Measurements from ENCODE around the gene B3GALT6.

B3GALT6 gene

DNA sequence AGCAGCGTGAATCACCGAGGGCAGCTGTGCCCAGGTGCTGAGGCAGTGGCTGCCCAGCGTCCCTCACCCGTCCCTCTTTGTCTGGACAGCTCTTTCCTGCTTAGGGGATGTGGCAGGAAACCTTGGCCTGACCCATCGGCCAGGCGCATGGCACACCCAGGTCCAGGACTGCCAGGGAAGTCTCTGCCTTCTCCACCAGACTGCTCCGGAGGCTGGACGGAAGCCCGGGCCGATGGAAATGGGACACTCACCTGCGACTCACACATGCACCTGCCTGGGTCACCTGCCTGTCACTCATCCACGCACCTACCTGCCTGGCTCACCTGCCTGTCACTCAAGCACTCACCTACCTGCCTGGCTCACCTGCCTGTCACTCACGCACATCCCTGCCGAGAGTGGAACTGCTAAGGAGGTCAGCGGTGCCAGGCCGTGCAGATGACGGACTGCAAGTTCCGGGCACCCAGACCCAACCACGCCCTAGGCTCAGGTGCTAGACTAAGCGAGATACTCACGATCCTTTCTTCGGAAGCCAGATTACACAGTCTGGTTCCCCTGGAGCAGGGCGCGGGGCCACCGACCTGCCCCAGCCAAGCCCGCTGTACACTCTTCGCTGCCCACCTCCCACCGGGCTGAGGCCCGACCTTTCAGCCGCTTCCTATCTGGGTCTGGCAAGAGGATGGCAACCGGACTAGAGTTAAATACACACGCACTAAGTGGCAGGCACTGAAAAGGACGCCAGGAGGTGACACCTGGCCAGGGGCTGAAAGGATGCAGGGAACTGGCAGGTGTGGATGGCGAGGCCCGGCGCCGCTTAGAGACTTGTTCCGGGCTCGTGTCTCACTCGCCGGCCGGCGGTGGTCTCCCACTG lies 40.5 kb downstream of the B3GALT6 start:
- FAIRE-seq (peak; percentile 73), DNase-seq (ENCODE audit: insufficient read length, low spot score) (no peak)
- TF ChIP-seq SPI1 (IDR thresholded peaks at IDR 0.05; ENCODE audit: low read depth, low read length): no peak
- no peak for TF ChIP-seq POU2F2 (IDR thresholded peaks at IDR 0.05; ENCODE audit: low read depth, low read length)
- TF ChIP-seq TAF1 (IDR thresholded peaks at IDR 0.05; ENCODE audit: low read depth, low read length): no peak
- peak; percentile 40; the same call in 1 of the 2 replicates for TF ChIP-seq POLR2A (IDR thresholded peaks at IDR 0.05; ENCODE audit: low read depth, low read length)
- no peak for TF ChIP-seq PAX5 (IDR thresholded peaks at IDR 0.05; ENCODE audit: insufficient read depth, low read length, severe bottlenecking)
- peak; percentile 40; the same call in 1 of the 2 replicates for TF ChIP-seq POLR2AphosphoS5 (IDR thresholded peaks at IDR 0.05; ENCODE audit: low read depth, low read length)

DNA sequence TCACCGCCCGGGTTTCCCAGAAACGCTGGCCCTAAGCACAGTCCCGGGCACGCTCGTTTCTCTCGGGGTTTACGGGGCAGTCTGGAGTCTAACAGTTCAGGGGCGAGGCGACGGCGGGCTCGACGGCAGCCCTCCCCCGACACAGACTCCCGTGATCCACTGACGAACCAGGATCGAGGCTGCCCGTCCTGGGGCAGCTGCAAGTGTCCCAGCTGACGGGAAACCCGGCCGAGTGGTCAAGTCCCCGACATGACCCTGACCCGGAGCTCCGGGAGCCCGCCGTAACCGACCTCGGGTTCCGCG lies 41.1 kb downstream of the B3GALT6 start:
- no peak for TF ChIP-seq POLR2A (IDR thresholded peaks at IDR 0.05; ENCODE audit: low read depth, low read length)
- TF ChIP-seq PAX5 (IDR thresholded peaks at IDR 0.05; ENCODE audit: insufficient read depth, low read length, severe bottlenecking): no peak
- no peak for TF ChIP-seq POU2F2 (IDR thresholded peaks at IDR 0.05; ENCODE audit: low read depth, low read length)
- TF ChIP-seq SPI1 (IDR thresholded peaks at IDR 0.05; ENCODE audit: low read depth, low read length): no peak
- no peak for TF ChIP-seq TAF1 (IDR thresholded peaks at IDR 0.05; ENCODE audit: low read depth, low read length)
- no peak for TF ChIP-seq POLR2AphosphoS5 (IDR thresholded peaks at IDR 0.05; ENCODE audit: low read depth, low read length)
- DNase-seq (ENCODE audit: insufficient read length, low spot score) (no peak), FAIRE-seq (no peak)

DNA sequence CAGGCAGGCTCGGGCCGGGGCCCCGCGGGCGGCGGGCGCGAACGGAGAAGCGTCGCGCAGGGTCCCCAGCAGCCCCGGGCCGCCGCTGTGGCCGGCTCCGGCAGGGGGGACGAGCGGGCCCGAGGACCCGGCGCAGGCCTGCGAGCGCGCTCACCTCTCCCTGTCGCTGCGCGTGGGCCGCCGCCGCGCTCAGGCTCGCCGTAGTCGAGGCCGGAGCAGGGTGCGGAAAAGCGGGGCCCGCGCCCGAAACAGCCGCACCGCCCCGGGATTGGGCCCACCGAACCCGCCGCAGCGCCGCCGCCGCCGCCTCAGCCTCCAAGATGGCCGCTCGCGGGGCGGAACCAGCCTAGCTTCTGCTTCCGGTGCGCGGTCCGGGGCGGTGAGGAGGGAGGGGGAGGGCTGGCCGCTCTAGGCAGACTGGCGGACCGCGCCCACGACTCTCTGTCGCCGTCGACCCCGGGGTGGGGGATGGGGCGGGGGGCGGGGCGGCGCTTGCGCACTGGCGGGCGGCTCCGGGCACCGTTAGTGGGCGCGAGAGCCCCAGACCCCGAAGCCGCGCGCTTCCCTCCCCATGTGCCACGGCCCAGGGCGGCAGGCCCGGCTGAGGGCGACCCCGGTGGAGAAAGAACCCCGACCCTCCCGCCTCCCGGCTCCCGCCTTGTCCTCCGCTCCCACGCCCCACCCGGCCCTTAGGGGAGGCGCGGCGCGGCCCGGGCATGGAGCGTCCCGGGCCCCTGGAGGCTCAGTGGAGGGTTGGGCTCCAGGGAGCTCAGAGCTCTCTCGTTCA lies 41.7 kb downstream of the B3GALT6 start, which contains the start of gene UBE2J2:
Gene UBE2J2, minus strand, starts transcription at position 343 of the 787 bp plus-strand sequence. CDS start 5,862 bp downstream, outside the sequence.
- no peak for TF ChIP-seq SPI1 (IDR thresholded peaks at IDR 0.05; ENCODE audit: low read depth, low read length)
- TF ChIP-seq PAX5 (IDR thresholded peaks at IDR 0.05; ENCODE audit: insufficient read depth, low read length, severe bottlenecking): peak; percentile 50
- TF ChIP-seq POLR2A (IDR thresholded peaks at IDR 0.05; ENCODE audit: low read depth, low read length): no peak
- 0 out of 2 replicates have a peak, but pooled peaks have one; percentile 29 for TF ChIP-seq POLR2AphosphoS5 (IDR thresholded peaks at IDR 0.05; ENCODE audit: low read depth, low read length)
- no peak for TF ChIP-seq POU2F2 (IDR thresholded peaks at IDR 0.05; ENCODE audit: low read depth, low read length)
- DNase-seq (ENCODE audit: insufficient read length, low spot score) (peak; percentile 99), FAIRE-seq (peak; percentile 97)

DNA sequence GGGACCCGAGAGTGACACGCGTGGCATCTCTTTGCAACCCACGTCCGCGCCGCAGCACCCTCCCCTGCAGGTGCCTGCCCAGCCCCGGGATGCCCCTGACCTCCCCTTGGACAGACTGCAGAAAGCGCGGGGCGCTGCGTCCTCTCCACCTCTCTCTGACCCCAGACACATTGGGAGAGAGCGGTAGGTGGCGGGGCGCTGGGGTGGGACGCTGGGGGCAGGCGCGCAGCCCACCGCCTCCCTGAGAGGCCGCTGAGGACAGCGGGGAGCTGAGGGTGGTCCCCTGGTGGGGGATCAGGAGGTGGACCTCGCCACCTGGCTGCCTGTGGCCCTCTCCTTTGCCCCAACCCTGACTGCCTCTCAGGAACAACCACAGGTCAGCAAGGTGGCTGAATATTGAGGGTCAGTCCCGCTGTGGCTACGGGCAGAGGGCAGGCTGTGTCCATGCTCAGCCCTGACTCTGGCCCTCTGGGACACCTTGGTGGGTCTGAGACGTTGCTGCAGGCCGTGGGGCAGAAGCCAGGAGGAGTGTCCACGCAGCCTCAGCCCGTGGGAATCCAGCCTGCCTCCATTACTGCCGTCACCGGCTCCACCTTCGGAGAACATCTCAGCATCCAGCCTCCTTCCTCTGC lies 42.4 kb downstream of the B3GALT6 start:
- FAIRE-seq (peak; percentile 83), DNase-seq (ENCODE audit: insufficient read length, low spot score) (no peak)
- TF ChIP-seq POU2F2 (IDR thresholded peaks at IDR 0.05; ENCODE audit: low read depth, low read length) (no peak), SPI1 (IDR thresholded peaks at IDR 0.05; ENCODE audit: low read depth, low read length) (no peak), POLR2A (IDR thresholded peaks at IDR 0.05; ENCODE audit: low read depth, low read length) (no peak), POLR2AphosphoS5 (IDR thresholded peaks at IDR 0.05; ENCODE audit: low read depth, low read length) (no peak), TAF1 (IDR thresholded peaks at IDR 0.05; ENCODE audit: low read depth, low read length) (no peak), PAX5 (IDR thresholded peaks at IDR 0.05; ENCODE audit: insufficient read depth, low read length, severe bottlenecking) (no peak)

DNA sequence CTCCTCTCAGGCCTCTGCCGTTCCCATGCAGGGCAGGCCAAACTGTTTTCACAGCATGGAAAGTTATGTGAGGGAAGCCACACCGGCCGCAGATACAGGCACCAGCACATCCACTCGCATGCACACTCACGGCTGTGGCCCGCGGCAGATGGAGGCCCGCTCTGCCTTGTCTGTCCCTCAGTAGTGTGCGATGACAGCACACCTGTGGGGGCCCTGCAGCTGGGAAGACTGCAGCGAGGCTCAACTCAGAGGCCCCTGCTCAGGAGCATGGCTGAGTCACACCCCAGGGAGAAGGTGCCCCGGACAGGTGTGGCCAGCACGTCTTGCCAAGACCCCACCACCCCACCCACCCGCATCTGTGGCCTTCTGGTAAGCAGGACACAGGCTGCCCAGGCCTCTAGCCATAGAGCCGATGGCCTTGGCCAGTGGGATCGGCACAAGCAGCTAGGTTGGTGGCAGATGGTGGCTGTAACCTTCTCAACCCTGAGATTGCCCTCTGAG lies 42.9 kb downstream of the B3GALT6 start:
- FAIRE-seq (no peak), DNase-seq (ENCODE audit: insufficient read length, low spot score) (no peak)
- TF ChIP-seq POLR2A (IDR thresholded peaks at IDR 0.05; ENCODE audit: low read depth, low read length): no peak
- TF ChIP-seq SPI1 (IDR thresholded peaks at IDR 0.05; ENCODE audit: low read depth, low read length): no peak
- no peak for TF ChIP-seq PAX5 (IDR thresholded peaks at IDR 0.05; ENCODE audit: insufficient read depth, low read length, severe bottlenecking)
- no peak for TF ChIP-seq POLR2AphosphoS5 (IDR thresholded peaks at IDR 0.05; ENCODE audit: low read depth, low read length)
- no peak for TF ChIP-seq TAF1 (IDR thresholded peaks at IDR 0.05; ENCODE audit: low read depth, low read length)
- TF ChIP-seq POU2F2 (IDR thresholded peaks at IDR 0.05; ENCODE audit: low read depth, low read length): no peak

DNA sequence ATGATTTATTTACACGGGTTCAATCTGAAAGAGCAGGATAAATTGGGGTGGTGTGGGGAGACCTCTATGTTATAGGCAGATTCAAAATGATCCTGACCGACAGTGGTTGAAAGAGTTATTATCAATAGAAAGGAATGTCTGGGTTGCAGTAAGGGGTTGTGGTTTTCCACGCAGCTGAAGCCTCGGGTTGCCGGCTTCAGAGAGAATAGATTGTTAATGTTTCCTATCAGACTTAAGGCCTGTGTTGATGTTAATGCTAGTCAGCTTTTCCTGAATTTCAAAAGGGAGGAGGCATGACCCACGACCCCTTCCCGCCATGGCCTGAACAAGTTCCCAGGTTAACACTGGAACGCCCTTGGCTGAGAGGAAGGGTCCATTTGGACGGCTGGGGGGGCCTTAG lies 43.8 kb downstream of the B3GALT6 start:
- DNase-seq (ENCODE audit: insufficient read length, low spot score) (no peak), FAIRE-seq (no peak)

DNA sequence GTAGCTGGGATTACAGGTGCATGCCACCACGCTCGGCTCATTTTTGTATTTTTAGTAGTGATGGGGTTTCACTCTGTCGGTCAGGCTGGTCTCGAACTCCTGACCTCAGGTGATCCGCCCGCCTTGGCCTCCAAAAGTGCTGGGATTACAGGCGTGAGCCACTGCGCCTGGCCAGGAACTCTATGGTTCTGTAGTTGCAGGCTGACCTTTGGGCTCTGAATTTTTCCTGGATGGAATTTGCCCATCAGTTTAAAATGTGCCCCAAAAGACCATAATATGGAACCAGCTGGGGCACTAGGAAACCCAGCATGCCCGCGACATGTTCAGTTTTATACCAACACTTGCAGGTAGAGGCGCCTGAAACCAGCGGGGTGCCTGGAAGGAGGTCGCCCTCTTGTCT lies 46.6 kb downstream of the B3GALT6 start:
- TF ChIP-seq POLR2AphosphoS5 (IDR thresholded peaks at IDR 0.05; ENCODE audit: low read depth, low read length) (no peak), PAX5 (IDR thresholded peaks at IDR 0.05; ENCODE audit: insufficient read depth, low read length, severe bottlenecking) (no peak), SPI1 (IDR thresholded peaks at IDR 0.05; ENCODE audit: low read depth, low read length) (no peak), POU2F2 (IDR thresholded peaks at IDR 0.05; ENCODE audit: low read depth, low read length) (no peak), POLR2A (IDR thresholded peaks at IDR 0.05; ENCODE audit: low read depth, low read length) (no peak), TAF1 (IDR thresholded peaks at IDR 0.05; ENCODE audit: low read depth, low read length) (no peak)
- DNase-seq (ENCODE audit: insufficient read length, low spot score) (no peak), FAIRE-seq (no peak)

More for the DNA sequence above, 43.8 kb downstream of the B3GALT6 start:
- TF ChIP-seq POU2F2 (IDR thresholded peaks at IDR 0.05; ENCODE audit: low read depth, low read length) (no peak), SPI1 (IDR thresholded peaks at IDR 0.05; ENCODE audit: low read depth, low read length) (no peak), POLR2AphosphoS5 (IDR thresholded peaks at IDR 0.05; ENCODE audit: low read depth, low read length) (no peak), POLR2A (IDR thresholded peaks at IDR 0.05; ENCODE audit: low read depth, low read length) (no peak), PAX5 (IDR thresholded peaks at IDR 0.05; ENCODE audit: insufficient read depth, low read length, severe bottlenecking) (no peak), TAF1 (IDR thresholded peaks at IDR 0.05; ENCODE audit: low read depth, low read length) (no peak)

DNA sequence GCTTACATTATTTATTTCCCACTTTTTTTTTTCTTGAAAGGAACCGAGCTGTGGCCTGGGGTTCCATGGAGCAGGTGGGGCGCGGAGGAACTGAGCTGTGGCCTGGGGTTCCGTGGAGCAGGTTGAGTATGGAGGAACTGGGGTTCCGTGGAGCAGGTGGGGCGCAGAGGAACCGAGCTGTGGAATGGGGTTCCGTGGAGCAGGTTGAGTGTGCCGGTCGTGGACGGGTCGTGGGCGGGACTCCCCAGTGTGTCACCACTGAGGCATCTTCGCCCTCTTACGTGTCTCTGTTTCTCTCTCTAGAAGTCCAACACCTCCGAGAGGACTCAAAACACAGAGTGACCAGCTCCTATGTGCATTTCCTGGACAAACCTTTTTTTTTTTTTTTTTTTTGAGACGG lies 47.0 kb downstream of the B3GALT6 start:
- DNase-seq (ENCODE audit: insufficient read length, low spot score) (no peak), FAIRE-seq (no peak)
- no peak for TF ChIP-seq POLR2A (IDR thresholded peaks at IDR 0.05; ENCODE audit: low read depth, low read length)
- TF ChIP-seq SPI1 (IDR thresholded peaks at IDR 0.05; ENCODE audit: low read depth, low read length): no peak
- TF ChIP-seq TAF1 (IDR thresholded peaks at IDR 0.05; ENCODE audit: low read depth, low read length): no peak
- TF ChIP-seq POLR2AphosphoS5 (IDR thresholded peaks at IDR 0.05; ENCODE audit: low read depth, low read length): no peak
- TF ChIP-seq PAX5 (IDR thresholded peaks at IDR 0.05; ENCODE audit: insufficient read depth, low read length, severe bottlenecking): no peak
- no peak for TF ChIP-seq POU2F2 (IDR thresholded peaks at IDR 0.05; ENCODE audit: low read depth, low read length)

All from GM12891 (cell line).